Lower leg skin (tissue), 3 donors: ENCODE measurements around the gene IDH3B.

Source experiments
- CTCF ChIP-seq, 3 donors: fragments of 450-650 bp; IDR thresholded peaks; one replicate each; pipeline ENCODE4 v1.5.1; 2016; ENCODE audit warnings: antibody characterized with exemption in 3 of 3, mild to moderate bottlenecking in 3 of 3, moderate library complexity in 2 of 3
- POLR2A ChIP-seq, 2 donors: fragments of 450-650 bp; IDR thresholded peaks; one replicate each; pipeline ENCODE4 v1.6.1; 2016 to 2017; ENCODE audit warnings: antibody characterized with exemption in 2 of 2, mild to moderate bottlenecking in 1 of 2, moderate library complexity in 1 of 2

DNA sequence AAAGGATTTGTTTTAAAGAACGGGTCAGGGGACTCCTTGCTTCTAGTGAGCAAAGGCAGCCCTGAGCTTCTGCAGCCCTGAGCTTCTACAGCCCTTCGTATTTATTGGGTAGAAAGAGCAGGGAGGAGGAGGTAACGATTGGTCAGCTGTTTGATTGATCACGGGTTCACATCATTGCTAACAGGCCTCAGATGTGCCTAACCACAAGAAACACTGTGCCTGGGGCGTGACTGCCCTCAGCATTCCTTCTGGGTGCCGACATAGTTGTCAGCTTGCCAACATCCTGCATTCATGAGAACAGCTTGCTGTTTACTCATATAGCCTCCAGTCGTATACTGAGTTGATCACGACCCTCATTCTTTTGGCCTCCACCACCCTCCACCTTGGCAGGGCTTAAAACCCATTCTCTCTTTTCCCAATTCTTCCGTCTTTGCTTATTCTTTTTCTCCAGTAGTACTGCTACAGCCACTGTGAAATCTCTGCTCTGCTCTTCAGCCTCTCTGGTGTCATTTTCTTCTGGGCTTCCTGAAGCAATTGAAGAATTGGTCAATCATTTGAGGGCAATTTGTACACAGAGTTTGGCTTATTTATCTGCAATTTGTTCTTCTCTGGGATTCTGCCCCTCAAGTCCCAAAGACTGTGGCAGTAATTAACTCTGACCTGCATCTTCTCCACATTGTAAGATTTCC is 37.0 kb downstream of the IDH3B start:
- no peak for TF ChIP-seq CTCF (IDR thresholded peaks at IDR 0.05)
- TF ChIP-seq POLR2A (IDR thresholded peaks at IDR 0.05): no peak
